NCI-H128 (cell line): ENCODE data around the gene PLCL2.

Source experiments
- DNase-seq: peaks from one replicate; lab custom pipeline; 2025; ENCODE audit not compliant: unreplicated experiment; lab: John Stamatoyannopoulos, UW

PLCL2 gene

DNA sequence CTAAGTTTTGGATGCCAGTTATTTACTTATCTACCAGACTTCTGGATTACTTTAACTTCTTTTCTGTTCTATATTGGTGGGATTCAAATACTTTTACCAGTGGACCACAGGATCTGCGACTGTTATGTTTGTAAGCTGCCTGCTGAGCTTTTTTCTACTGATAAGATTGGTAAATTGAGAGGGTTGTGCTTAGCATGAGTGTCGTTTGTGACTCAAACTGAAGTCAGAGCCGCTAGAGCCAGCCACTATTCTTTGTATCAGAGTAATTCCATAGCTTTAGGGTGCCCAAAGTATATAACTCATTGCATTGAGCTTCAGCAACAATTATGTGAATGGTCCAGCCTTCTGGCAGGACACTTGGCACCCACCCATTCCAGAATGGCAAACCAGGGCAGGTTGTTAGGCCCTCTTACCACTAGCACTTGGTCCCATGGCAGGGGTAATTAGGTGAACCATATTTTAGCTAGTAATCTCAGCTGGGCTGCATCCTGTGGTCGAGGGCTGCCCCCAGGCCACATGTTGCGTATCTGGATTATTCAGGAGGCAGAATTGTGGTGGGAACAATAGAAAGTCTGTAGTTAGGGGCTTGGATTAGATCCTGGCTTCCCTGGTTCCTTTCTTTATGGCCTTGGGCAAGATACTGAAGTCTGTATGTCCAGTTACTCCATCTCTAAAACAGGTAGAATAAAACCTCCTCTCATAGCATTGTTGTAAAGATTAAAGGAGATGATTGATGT, 6.0 kb downstream of the PLCL2 start:
- no peak for DNase-seq

DNA sequence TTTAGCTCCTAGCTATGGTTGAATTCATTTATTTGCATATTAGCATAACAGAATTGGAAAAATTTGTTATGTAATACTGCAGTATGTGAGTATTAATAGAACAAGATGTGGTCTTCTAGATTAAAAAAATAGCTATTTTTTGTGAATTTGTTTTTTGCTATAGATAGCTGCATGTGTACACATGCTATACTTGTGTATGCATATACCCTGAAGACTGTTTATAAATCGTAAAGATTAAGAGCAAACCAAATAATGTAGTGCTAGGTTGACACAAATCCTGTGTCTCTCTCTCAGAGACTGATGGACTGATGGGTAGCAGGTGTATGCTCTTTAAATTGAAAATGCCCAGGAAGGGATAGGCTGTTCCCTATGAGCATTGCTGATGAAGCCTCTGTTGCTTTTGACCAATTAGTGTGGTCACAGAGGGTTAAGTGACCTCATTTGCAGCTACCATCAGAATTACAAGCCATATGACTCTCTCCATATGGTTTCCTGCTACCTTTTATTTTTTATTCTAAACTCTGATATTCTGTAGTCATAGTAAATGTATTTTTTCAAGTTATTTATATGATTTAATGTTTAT, 9.0 kb downstream of the PLCL2 start:
- no peak for DNase-seq

DNA sequence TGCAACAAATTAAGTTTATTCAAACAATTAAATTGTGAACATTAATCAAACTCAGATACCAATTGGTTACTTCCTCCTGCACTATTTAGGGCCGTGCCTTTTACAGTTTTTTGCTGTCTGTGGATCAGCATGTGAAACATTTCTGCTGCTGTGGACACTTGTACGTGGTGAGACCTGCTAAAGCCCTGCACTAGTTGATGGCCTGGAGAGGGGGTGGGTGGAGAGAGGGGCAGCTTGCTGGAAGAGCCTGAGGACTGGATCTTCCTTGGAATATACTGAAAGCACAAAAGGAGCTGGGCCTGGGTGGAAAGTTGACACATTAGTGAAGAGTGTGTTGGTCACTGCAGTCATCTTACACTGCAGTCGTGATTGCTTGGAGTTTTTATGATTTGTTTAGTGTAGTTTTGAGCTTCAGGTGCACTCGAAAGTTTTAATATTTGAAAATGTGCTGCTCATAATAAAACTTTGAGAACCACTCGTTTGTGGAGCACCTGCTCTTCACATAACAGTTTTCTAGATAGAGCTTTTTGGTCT, 11.4 kb downstream of the PLCL2 start:
- DNase-seq = no peak

DNA sequence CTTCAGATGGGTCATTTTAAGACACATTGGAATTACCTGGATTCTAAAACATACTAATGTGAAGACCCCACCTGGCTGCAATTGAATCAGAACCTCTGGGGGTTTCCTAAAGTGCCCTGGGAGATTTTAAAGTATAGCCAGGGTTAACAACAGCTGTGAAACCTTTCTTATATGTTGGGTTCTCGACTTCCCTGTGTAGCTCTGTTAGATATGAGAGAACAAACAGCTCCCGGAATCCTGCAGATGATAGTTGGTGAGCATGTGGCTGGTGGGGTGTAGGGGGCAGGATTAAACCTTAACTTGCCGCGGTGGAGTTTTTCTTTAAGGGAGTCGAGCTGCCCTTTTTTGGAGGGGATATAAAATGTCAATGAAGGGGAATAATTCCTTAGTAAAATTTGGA, 12.1 kb downstream of the PLCL2 start:
- no peak for DNase-seq

DNA sequence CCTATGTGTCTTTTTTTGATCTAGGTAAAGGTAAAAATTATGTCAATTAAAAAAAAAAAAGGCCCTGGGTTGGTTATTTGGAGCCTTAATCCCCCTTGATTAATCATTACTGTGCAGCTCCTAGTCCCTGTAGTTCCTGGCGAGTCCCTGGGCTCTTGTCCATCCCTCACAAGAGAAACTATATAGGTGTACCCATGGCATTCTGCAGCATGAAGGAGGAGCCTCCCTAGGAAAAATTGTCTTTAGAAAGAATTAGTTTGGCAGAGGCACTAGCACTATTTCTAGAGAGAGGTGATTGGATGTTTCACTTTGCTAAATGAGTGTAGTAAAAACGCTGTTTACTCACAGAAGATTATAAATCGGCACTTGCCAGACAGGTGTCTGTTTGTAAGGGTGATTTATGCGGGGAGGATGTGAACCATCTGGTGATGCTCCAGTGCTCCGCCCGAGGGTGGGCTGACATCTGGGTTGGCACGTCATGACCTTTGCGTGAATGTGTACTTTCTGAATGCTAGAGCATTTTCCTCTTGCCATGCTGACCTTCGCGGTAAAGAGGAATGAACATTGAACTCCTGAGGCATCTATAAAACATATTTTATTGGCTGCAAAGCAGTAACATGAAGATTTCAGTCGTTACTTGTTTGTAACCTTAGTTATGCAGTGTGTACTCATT, 12.6 kb downstream of the PLCL2 start:
- DNase-seq = no peak

DNA sequence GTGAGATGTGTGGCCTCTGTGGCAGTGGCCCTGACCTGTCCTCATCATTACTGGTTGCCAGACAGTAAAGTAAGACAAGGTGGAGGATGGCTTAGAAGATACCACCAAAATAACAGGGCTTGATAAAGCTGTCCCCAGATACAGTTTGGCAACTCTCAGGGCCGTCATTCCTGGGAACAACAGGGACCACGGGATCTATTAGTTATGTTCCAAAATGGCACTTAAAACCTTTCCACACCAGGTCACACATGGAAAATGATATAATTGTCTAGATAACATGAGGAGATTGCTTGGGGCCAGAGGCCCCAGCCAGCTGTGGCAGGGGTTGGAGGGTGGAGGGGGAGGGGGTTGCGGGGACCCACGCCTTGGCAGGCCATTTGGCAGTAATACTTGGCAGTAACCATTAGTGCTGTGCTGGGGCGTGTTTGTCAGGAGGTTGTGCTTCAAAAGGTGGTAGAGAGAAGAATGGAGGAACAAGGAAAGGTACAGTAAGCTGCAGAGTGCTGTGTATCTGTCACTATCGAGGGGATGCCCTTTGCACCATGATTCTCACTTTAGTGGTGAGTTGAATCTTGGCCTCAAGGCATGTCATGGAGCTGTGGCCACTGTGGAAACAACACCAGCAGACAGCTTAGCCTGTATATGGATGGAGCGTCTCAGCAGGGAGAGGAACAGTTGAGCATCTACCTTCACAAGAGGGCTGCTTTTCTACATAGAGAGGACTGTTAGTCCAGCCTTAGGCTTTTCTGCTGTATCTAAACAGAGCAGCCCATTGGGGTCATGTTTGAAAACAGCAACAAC, 14.0 kb downstream of the PLCL2 start:
- DNase-seq = no peak

DNA sequence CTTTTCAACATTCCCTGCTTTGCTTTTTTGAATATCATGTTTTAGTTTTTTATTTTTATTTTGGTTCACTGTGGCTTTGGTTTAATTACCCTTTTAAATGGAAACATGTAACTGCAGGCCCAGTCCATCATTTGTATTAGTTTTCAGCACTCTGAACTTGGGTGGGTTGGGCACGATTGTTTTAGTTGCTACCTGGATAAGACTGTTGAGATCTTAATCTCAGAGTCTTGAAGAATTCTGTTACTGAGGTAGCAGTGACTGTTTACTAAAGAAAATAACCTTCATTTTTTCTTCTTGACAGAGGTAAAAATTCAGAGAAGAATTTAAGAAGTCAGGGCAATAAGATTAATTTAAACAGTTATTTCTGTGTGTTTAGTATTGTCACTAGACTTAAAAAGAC, 15.2 kb downstream of the PLCL2 start:
- no peak for DNase-seq

DNA sequence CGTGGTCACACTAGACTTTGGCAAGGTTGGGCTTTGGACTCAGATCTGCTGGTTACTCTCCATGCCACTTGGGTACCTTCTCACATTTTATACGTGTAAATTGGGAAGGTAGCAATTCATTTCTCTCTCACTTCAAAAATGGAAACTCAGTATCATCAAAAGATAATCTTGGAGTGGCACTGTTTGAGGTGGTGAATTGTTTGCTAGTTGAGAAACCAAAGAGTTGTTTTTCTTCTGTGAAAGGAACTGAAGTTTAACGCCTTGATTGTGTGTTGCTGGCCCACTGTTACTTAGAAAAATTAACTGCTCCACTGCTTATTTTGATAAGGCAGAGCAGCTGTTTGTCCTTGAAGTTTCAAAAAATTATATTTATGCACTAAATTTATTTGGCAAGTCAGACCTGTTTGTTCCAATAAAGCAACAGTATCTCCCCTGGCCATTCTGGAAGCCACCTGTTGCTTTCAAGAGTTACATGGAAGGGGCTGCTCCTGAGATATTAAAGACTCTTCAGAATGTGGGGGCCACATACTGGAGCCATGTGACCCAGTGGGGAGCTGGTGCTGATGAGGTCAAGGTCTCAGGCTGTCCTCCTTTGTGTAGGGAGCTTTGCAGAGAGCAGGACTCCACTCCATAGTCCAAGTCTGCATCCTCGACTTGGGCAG, 16.2 kb downstream of the PLCL2 start:
- DNase-seq = no peak

DNA sequence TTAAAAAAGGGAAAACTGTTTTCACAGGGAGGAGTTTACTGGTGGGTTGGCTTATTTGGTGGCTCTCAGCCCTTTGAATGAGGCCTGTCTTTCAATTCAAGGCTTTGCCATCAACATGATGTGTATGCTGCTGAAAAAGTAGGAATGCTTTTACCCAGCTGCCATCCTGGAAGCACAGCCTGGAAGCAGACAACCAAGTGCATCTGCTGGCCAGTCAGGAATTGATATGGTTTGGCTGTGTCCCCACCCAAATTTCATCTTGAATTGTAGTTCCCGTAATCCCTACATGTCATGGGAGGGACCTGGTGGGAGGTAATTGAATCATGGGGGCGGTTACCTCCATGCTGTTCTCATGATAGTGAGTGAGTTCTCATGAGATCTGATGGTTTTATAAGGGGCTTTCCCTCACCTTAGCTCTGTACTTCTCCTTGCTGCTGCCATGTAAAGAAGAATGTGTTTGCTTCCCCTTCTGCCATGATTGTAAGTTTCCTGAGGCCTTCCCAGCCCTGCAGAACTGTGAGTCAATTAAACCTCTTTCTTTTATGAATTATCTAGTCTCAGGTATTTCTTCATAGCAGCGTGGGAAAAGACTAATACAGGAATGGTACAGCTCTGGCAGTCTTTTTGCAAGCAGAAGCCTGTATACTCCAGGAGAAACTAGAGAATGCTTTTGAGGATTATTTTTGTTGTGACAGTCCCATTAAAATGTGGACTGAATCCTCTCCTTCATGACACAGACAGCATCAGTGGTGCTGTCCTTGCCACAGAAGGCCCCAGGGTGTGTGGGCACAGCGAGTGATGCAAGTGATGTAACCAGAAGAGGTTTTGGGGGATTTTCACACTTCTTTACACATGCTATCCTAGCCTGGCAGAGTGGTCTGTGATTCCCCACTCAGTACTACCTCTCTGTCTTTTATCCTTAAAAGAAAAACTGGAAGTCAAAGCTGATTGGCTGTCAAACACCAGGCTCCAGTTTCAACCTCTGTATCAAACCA, 20.0 kb downstream of the PLCL2 start:
- no peak for DNase-seq

DNA sequence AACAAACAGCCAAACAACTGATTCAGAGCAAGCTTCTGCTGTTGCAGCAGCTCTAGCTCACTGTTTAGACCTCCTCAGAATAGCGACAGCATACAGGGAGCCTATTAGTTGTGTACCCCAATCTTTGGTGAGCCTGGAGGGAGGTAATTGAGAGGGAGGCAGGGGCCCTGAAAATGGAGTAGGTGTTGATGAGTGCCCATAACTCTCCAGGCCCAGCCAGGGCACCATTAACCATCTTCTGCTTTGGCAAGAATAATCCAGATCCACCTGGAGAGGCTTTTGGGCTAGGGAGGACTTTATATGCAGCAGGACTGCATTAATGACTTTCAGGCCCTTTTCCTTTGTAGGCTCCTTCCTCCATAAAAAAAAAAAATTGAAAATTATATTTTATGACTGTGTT, 20.9 kb downstream of the PLCL2 start:
- DNase-seq = no peak

DNA sequence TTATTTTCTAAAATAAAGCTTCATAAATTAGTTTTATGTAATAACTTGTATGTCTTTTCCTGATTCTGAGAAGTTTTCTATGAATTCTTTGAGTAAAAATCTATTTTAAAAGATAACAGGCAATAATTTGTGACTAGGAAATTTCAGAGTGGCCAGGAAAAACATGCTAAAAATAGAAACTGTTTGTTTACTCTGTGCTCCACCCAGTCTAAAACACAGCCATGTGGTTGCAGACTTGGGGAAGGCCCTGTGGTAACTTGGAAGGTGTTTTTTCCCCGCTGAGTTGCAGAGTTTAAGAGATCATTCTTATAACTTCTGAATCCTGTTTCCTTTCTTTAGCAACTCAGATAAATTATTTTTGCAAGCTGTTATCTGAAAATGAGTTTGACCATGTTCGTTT, 21.9 kb downstream of the PLCL2 start:
- no peak for DNase-seq

DNA sequence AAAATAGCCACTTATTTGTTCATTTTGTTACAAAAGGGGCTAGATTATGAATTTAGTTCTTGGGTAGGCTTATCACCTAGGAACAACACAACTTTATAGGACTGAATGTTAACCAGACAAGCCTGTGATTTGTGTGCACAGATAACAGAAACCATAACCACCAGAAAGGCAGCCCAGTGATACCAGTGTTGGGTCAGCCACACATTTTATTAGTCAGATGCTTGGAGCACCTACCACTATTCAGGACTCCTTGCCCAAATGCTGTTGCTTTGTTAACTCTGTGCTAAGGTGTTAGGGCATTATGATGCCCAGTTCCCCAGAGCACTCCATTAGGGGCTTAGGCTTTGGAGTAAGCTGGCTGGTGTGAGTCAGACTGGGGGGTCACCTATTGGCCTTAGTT, 22.5 kb downstream of the PLCL2 start:
- DNase-seq = no peak

DNA sequence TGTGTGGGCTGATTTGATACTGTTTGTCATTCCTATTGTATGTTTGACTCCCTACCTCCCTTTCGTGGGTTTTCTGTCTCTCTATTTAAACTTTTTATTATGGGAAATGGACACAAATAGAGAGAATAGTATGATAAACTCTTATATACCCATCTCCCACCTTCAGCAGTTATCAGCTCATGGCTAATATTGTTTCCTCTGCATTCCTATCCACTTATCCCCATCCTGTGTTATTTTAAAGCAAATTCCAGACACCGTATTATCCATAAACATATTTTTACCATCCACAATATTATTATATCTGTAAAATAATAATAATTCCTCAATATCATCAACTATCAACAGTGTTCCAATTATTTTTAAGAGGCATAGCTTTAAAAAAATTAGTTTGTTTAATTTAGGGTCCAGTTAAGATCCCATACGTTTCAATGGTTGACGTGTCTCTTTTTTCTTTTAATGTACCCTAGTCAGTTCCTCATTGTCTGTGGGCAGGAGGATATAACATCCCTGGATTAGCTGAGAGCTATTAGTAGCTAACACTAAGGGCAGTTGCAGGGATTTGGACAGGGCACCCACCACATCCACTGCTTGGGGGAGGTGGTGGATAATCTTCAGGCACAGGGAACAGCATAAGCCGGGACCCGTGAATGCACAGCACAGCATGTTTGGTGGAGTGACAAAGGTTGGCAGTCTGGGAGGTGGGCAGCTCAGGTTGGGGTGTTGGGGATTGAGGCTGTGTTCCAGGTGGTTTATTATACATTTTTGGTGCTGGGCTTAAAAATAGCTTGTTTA, 23.5 kb downstream of the PLCL2 start:
- no peak for DNase-seq

DNA sequence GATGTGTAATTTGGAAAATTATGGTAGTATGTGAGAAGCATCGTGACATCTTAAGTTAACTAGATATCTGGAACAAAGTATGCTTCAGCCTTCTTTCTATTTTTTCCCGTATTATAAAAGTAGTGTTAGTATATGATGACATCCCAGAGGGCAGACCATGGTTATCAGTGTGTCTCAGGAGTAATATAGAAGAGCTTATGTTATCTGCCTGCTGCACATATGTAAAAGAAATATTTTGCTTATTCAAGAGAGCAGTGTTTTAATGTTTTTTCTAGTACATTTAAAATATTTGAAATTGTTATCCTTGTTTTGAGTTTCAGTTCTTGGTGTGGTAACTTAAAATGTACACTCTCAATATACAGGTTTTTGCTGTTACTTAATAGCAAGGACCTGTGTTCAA, 24.1 kb downstream of the PLCL2 start:
- DNase-seq = no peak

DNA sequence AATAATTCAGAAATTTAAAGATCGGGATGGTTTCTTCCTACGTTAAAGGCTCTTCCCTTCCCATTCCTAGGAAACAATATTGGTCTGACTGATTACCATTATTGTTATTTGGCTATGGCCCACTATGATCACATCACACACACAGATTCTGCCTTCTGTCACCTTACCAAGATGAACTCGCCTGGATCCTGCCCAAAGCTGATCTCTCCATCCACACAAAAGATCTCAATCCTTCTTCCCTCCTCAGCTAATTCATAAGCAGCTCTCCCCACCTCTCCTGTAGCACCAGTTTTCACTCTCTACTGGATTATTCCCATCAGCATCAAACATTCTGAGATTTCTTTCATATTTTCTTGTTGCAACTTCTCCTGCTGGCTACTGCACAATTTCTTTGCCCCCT, 25.0 kb downstream of the PLCL2 start:
- DNase-seq = no peak

DNA sequence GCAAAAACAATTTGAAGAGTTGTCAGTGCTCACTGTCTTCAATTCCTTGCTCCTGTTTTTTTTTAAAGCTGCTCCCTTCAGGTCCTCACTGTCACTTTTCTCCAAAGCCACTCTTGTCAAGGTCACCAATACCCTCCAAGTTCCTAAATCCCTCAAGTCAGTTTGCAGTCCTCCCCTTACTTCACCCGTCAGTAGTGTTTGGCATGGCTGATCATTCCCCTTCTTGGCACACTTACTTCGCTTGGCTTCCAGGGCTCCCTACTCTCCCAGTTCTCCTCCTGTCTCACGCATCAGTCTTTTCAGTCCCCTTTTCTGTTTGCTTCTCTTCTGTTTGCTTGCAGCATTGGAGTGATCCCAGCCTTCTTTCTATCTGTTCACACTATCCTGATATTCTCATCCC, 25.5 kb downstream of the PLCL2 start:
- DNase-seq = no peak

DNA sequence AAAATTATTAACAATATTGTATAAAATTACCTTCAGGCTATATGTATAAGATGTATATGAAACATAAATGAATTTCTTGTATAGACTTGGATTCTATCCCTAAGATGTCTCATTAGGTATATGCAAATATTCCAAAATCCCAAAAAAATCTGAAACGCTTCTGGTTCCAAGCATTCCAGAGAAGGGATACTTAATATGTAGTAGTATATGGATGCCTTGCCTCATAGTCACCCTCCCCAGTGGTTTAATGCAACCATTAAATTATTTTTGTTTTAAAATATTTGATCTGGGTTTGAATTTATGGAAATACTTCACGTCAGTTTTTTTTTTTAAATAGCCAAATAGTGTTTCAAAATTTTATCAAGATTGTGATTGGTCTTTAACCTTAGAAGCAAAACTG, 27.2 kb downstream of the PLCL2 start:
- no peak for DNase-seq

DNA sequence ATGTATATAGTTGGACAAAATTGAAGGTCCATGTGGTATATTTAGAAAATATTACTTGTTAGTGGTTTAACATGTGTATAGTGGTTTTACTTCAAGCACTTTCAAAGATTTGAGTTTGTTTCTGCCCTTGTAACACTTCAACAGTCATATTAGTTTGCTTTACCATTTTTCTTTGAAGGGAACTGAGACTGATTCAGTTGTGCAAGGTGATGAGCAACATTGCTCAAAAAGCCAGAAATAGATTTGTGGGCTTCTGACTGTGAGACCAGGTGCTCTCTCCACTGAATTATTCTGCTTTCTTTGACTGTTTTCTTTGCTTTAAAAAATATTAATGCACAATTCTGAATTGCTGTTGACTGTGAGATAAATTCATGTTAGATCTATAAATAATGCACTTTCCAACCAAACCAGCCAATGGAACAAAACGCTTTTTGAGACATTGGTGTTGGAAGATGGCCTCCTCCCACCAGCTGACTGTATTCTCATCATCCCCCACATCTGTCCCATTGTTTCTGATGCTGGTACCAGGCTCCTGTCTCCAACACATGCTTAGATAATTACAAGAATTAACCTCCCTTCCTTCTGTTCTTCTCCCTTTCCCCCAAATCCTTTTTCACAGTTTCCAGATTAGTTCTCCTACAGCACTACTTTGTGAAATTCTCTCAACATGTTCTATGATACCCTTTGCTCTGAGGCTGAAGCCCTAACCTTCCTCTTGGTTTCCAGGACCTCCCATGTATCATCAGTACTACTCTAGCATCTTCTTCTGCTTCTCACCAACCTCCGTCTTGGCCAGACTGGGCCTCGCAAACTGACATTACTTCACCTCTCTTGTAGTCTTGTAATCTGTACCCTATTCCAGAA, 27.9 kb downstream of the PLCL2 start:
- DNase-seq = no peak
